Nephron (organoid): ENCODE data around the gene NOL4L.

ENCODE experiments used
- H3K27ac Mint-ChIP-seq, 3 experiments: 2 replicates each; pipeline ENCODE4 v1.8.0; 2020; ENCODE audit warnings: mixed read lengths in 3 of 3, mild to moderate bottlenecking in 2 of 3, moderate library complexity in 1 of 3
- H3K27me3 Mint-ChIP-seq: 2 replicates; pipeline ENCODE4 v1.8.0; 2021; ENCODE audit warnings: low read depth, mild to moderate bottlenecking, moderate library complexity, mixed read lengths
- H3K36me3 Mint-ChIP-seq: 2 replicates; pipeline ENCODE4 v1.8.0; 2020; ENCODE audit warnings: low read depth, mixed read lengths
- H3K4me1 Mint-ChIP-seq: 2 replicates; pipeline ENCODE4 v1.8.0; 2020; ENCODE audit warnings: mixed read lengths
- H3K4me3 Mint-ChIP-seq, 3 experiments: 2 replicates each; pipeline ENCODE4 v1.8.0; 2020; ENCODE audit warnings: mild to moderate bottlenecking in 3 of 3, mixed read lengths in 3 of 3, moderate library complexity in 2 of 3
- H3K9me3 Mint-ChIP-seq: 2 replicates; pipeline ENCODE4 v1.8.0; 2020; ENCODE audit warnings: mixed read lengths
- TF ChIP-seq, protein P1 (sequence below), 3 experiments: fragments of 200-600 bp; sonication (generic); IDR thresholded peaks; one replicate each; pipeline ENCODE4 v1.5.0; 2021; ENCODE audit warnings: antibody characterized with exemption in 3 of 3; ENCODE audit not compliant: unreplicated experiment in 3 of 3

Gene NOL4L

GRCh38 chr20:32582659-32583580, 2.2 kb downstream of the NOL4L start:
- H3K36me3 Mint-ChIP-seq: no peaks in the 10 kb centered on the region
- no peaks in the 10 kb centered on the region for H3K9me3 Mint-ChIP-seq
- peaks cover 41% of the 10 kb centered on the region for H3K4me1 Mint-ChIP-seq
- peaks cover 24% of the 10 kb centered on the region for H3K27me3 Mint-ChIP-seq
- H3K27ac Mint-ChIP-seq: peak overlapping the region in 1 of 3 experiments; percentile 94
- H3K4me3 Mint-ChIP-seq: peak overlapping the region; percentile 38 to 86 (median 84)
- TF ChIP-seq, protein P1, sequence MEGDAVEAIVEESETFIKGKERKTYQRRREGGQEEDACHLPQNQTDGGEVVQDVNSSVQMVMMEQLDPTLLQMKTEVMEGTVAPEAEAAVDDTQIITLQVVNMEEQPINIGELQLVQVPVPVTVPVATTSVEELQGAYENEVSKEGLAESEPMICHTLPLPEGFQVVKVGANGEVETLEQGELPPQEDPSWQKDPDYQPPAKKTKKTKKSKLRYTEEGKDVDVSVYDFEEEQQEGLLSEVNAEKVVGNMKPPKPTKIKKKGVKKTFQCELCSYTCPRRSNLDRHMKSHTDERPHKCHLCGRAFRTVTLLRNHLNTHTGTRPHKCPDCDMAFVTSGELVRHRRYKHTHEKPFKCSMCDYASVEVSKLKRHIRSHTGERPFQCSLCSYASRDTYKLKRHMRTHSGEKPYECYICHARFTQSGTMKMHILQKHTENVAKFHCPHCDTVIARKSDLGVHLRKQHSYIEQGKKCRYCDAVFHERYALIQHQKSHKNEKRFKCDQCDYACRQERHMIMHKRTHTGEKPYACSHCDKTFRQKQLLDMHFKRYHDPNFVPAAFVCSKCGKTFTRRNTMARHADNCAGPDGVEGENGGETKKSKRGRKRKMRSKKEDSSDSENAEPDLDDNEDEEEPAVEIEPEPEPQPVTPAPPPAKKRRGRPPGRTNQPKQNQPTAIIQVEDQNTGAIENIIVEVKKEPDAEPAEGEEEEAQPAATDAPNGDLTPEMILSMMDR (IDR thresholded peaks at IDR 0.05; ENCODE audit: unreplicated experiment in 3 of 3): no peak

- H3K27me3 Mint-ChIP-seq: peaks cover 15% of the 10 kb centered on the region
- no peaks in the 10 kb centered on the region for H3K36me3 Mint-ChIP-seq
- H3K9me3 Mint-ChIP-seq: no peaks in the 10 kb centered on the region
- peak overlapping the region; percentile 84 to 89 (median 86) for H3K4me3 Mint-ChIP-seq
- peaks cover 41% of the 10 kb centered on the region for H3K4me1 Mint-ChIP-seq
- H3K27ac Mint-ChIP-seq: peak overlapping the region; percentile 86 to 95 (median 94)
- TF ChIP-seq, protein P1 (IDR thresholded peaks at IDR 0.05; ENCODE audit: unreplicated experiment in 3 of 3): no peak
These were observed 3.1 kb downstream of the NOL4L start for GRCh38 chr20:32581839-32582658.

DNA sequence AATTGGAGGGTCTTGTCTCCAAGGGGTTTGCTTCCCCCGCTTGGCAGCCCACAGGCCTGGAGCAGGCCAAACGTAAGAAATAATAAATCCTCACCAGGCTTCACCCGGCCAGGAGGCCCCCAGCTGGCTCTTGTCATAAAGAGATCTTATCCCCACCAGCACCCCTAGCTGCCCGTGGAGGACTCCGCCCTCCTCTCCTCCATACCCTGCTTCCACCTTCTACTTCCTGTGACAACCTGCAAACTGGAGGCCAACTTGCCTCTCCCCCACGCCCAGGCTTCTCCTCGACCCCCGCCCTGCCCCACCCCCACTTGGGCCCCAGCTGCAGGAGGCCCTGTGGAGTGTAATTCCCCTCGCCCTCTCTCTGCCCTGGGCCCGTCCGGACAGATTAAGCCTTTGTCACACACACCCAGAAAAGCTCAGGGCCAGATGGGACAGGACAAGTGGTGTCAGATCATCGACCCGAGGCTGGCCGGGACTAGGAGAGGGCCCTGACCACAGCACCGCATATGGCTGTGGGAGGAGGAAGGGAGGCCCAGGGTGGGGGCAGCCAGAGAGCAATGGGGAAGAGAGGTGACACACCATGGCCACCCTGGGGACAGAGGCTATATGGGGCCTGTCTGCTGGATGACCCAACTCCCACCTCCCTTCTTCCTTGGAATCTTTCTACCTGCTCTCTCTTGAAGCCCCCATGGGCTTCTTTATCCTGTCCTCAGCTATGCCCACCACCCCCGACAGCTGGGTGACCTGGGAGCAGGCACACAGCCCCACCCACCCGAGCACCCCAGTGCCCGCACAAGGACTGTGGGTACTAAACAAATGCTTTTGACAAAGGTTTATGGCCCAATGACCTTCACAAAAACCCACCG, 3.9 kb downstream of the NOL4L start:
- TF ChIP-seq, protein P1 (IDR thresholded peaks at IDR 0.05; ENCODE audit: unreplicated experiment in 3 of 3): no peak
- no peaks in the 10 kb centered on the region for H3K36me3 Mint-ChIP-seq
- H3K27ac Mint-ChIP-seq: peak overlapping the region; percentile 86 to 95 (median 94)
- H3K9me3 Mint-ChIP-seq: no peaks in the 10 kb centered on the region
- peak overlapping the region; percentile 84 to 89 (median 86) for H3K4me3 Mint-ChIP-seq
- peaks cover 7% of the 10 kb centered on the region for H3K27me3 Mint-ChIP-seq
- peaks cover 36% of the 10 kb centered on the region for H3K4me1 Mint-ChIP-seq

GRCh38 chr20:32580219-32580969, 4.7 kb downstream of the NOL4L start:
- no peaks in the 10 kb centered on the region for H3K27me3 Mint-ChIP-seq
- TF ChIP-seq, protein P1 (IDR thresholded peaks at IDR 0.05; ENCODE audit: unreplicated experiment in 3 of 3): no peak

More at GRCh38 chr20:32580219-32580969, 4.7 kb downstream of the NOL4L start:
- peak overlapping the region; percentile 84 to 89 (median 86) for H3K4me3 Mint-ChIP-seq
- H3K9me3 Mint-ChIP-seq: no peaks in the 10 kb centered on the region
- no peaks in the 10 kb centered on the region for H3K36me3 Mint-ChIP-seq
- peak overlapping the region; percentile 86 to 95 (median 94) for H3K27ac Mint-ChIP-seq
- H3K4me1 Mint-ChIP-seq: peaks cover 29% of the 10 kb centered on the region
